HepG2 (cell line): Measurements from ENCODE around the gene LYST. TPM values are rescaled to one million over a fixed set of nuclear protein-coding genes. Genes with fewer than 3 reads are reported as not detected.
A peak's percentile ranks its signal among the peaks of the same experiment; 100 is the strongest.

Source experiments
- E2F1 ChIP-seq: sonication (generic); formaldehyde crosslinking; IDR thresholded peaks from 2 replicates; pipeline ENCODE4 v1.5.0; 2020; ENCODE audit warnings: missing genetic modification reagents
- GATAD1 ChIP-seq: IDR thresholded peaks from 2 replicates; pipeline ENCODE4 v1.6.1; 2016; ENCODE audit warnings: missing genetic modification reagents, missing compliant biosample characterization
- GMEB1 ChIP-seq: sonication (generic); formaldehyde crosslinking; IDR thresholded peaks from 2 replicates; pipeline ENCODE4 v1.5.1; 2020; ENCODE audit warnings: missing genetic modification reagents, mild to moderate bottlenecking, borderline replicate concordance
- GPBP1L1 ChIP-seq: sonication (generic); formaldehyde crosslinking; IDR thresholded peaks from 2 replicates; pipeline ENCODE4 v1.5.0; 2020; ENCODE audit warnings: mild to moderate bottlenecking, missing genetic modification reagents
- IRF9 ChIP-seq: sonication (generic); formaldehyde crosslinking; IDR thresholded peaks from 2 replicates; pipeline ENCODE4 v1.8.0; 2022; ENCODE audit warnings: missing genetic modification reagents, mild to moderate bottlenecking, borderline replicate concordance
- MIXL1 ChIP-seq: IDR thresholded peaks from 2 replicates; pipeline ENCODE4 v1.6.1; 2016
- NFKB2 ChIP-seq: sonication (generic); formaldehyde crosslinking; IDR thresholded peaks from 2 replicates; pipeline ENCODE4 v1.4.0; 2020; ENCODE audit warnings: missing genetic modification reagents, borderline replicate concordance
- REXO4 ChIP-seq: sonication (generic); formaldehyde crosslinking; IDR thresholded peaks from 2 replicates; pipeline ENCODE4 v1.8.0; 2022; ENCODE audit warnings: missing genetic modification reagents, mild to moderate bottlenecking, borderline replicate concordance
- SRSF9 ChIP-seq: fragments of 200-400 bp; formaldehyde crosslinking; IDR thresholded peaks from 2 replicates; pipeline ENCODE4 v1.6.1; 2018; ENCODE audit warnings: borderline replicate concordance, mild to moderate bottlenecking, low read depth, low read length; ENCODE audit not compliant: insufficient read depth, poor library complexity, severe bottlenecking
- TBP ChIP-seq: sonication (generic); formaldehyde crosslinking; IDR thresholded peaks from 2 replicates; pipeline ENCODE4 v1.5.0; 2020; ENCODE audit warnings: missing genetic modification reagents
- TFDP2 ChIP-seq: sonication (generic); formaldehyde crosslinking; IDR thresholded peaks from 2 replicates; pipeline ENCODE4 v1.4.0; 2020; ENCODE audit warnings: missing genetic modification reagents
- U2AF1 ChIP-seq: fragments of 200-400 bp; formaldehyde crosslinking; optimal IDR thresholded peaks from 2 replicates; pipeline ENCODE3; 2017; ENCODE audit warnings: mild to moderate bottlenecking, low read depth, low read length
- ZBTB43 ChIP-seq: sonication (generic); formaldehyde crosslinking; conservative IDR thresholded peaks from 2 replicates; pipeline ENCODE4 v1.4.0; 2020; ENCODE audit warnings: missing genetic modification reagents
- ZKSCAN1 ChIP-seq: fragments of 150-350 bp; IDR thresholded peaks from 2 replicates; pipeline ENCODE4 v1.6.1; 2014; ENCODE audit warnings: low read length
- ZNF292 ChIP-seq: sonication (generic); formaldehyde crosslinking; IDR thresholded peaks from 2 replicates; pipeline ENCODE4 v1.8.1; 2022; ENCODE audit warnings: mild to moderate bottlenecking, low read depth, missing genetic modification reagents, borderline replicate concordance
- ZNF343 ChIP-seq: sonication (generic); formaldehyde crosslinking; IDR thresholded peaks from 2 replicates; pipeline ENCODE4 v1.4.0; 2020; ENCODE audit warnings: mild to moderate bottlenecking, missing genetic modification reagents
- ZNF383 ChIP-seq: sonication (generic); formaldehyde crosslinking; IDR thresholded peaks from 2 replicates; pipeline ENCODE4 v1.4.0; 2020; ENCODE audit warnings: missing genetic modification reagents, mild to moderate bottlenecking, borderline replicate concordance
- ZNF546 ChIP-seq: sonication (generic); formaldehyde crosslinking; conservative IDR thresholded peaks from 2 replicates; pipeline ENCODE4 v1.8.1; 2023; ENCODE audit warnings: mild to moderate bottlenecking, missing genetic modification reagents
- ZNF75D ChIP-seq: sonication (generic); formaldehyde crosslinking; IDR thresholded peaks from 2 replicates; pipeline ENCODE4 v1.8.1; 2023; ENCODE audit warnings: missing genetic modification reagents, mild to moderate bottlenecking, borderline replicate concordance
- polyA plus RNA-seq, 8 experiments: library from polyadenylated mRNA; depleted of rRNA in 3 of 8; stranded (reverse) in 7 of 8; unstranded in 1 of 8; fragments of >200 nt; fragmentation: Illumina TruSeq in 4 of 8; extraction: Trizol in 4 of 8; gene quantifications; 2 replicates each; pipeline versions ENCODE4 v1.2.1 to v1.2.3, GENCODE V29; 2011 to 2016; ENCODE audit warnings: low read depth in 4 of 8, missing spikeins in 1 of 8, mixed read lengths in 1 of 8; ENCODE audit not compliant: insufficient read depth in 1 of 8
- total RNA-seq, 5 experiments: library from RNA; depleted of rRNA; stranded (reverse); fragments of >200 nt; fragmentation: Illumina TruSeq; extraction: Trizol; gene quantifications; 2 replicates each; pipeline ENCODE4 v1.2.3, GENCODE V29; 2016; ENCODE audit warnings: low read depth in 1 of 5

The LYST gene
- total and polyA plus RNA-seq, 2 of the 13 experiments (the other 11 are each of a cell fraction or from before 2014, with no cell fraction given): 0.91 to 2.5 TPM

- TF ChIP-seq GATAD1 (CRISPR knock-in tag) (peak; percentile 85), GPBP1L1 (CRISPR knock-in tag) (no peak), GMEB1 (peak; percentile 61; the same call in 1 of the 2 replicates), REXO4 (CRISPR knock-in tag) (no peak), E2F1 (no peak), ZNF383 (CRISPR knock-in tag) (no peak), MIXL1 (CRISPR knock-in tag) (no peak), ZNF343 (CRISPR knock-in tag) (0 out of 2 replicates have a peak, but pooled peaks have one; percentile 52), ZNF546 (CRISPR knock-in tag) (no peak), TFDP2 (CRISPR knock-in tag) (0 out of 2 replicates have a peak, but pooled peaks have one; percentile 10), ZNF75D (no peak), ZBTB43 (CRISPR knock-in tag) (peak; percentile 84), ZKSCAN1 (no peak), SRSF9 (no peak), ZNF292 (no peak), IRF9 (CRISPR knock-in tag) (peak; percentile 75; the same call in 1 of the 2 replicates), NFKB2 (CRISPR knock-in tag) (no peak), TBP (CRISPR knock-in tag) (no peak), U2AF1 (no peak)
These were observed 473 bp upstream of the LYST start (continued) for GRCh38 chr1:235866913-235867845.
